Right atrium auricular region (tissue), 2 donors: ENCODE results near the gene PITX1. TPM values are rescaled to one million over a fixed set of nuclear protein-coding genes. Genes with fewer than 3 reads are reported as not detected.

Source experiments
- DNase-seq: peaks from one replicate; pipeline ENCODE4 v3.0.0-alpha.2; 2019; ENCODE audit warnings: low spot score
- H3K27ac ChIP-seq, 2 donors: fragments of 200-600 bp; sonication (generic); 1 replicate in 1 of 2; 2 replicates in 1 of 2; pipeline ENCODE4 v1.5.1; 2016 to 2019
- H3K27me3 ChIP-seq, 2 donors: fragments of 200-600 bp; sonication (generic); one replicate each; pipeline versions ENCODE4 v1.5.1 to v1.6.0; 2017 to 2019
- H3K36me3 ChIP-seq: fragments of 200-600 bp; sonication (generic); one replicate; pipeline ENCODE4 v1.5.1; 2016
- H3K4me1 ChIP-seq, 2 donors: fragments of 200-600 bp; sonication (generic); one replicate each; pipeline versions ENCODE4 v1.5.1 to v1.6.0; 2017 to 2019
- H3K4me3 ChIP-seq, 2 donors: fragments of 200-600 bp; sonication (generic); 1 replicate in 1 of 2; 2 replicates in 1 of 2; pipeline ENCODE4 v1.5.1; 2017 to 2019; ENCODE audit warnings: mild to moderate bottlenecking in 1 of 2, moderate library complexity in 1 of 2
- H3K9me3 ChIP-seq, 2 donors: fragments of 200-600 bp; sonication (generic); one replicate each; pipeline ENCODE4 v1.5.1; 2019
- CTCF ChIP-seq, 2 donors: fragments of 200-600 bp; sonication (generic); IDR thresholded peaks; one replicate each; pipeline ENCODE4 v1.5.1; 2019; ENCODE audit warnings: antibody characterized with exemption in 2 of 2
- total RNA-seq, 2 donors: library from RNA; depleted of rRNA; stranded (reverse); fragments of >200 nt; gene quantifications; one replicate each; pipeline ENCODE4 v1.1.0, GENCODE V29; 2016

Gene PITX1
- total RNA-seq, 2 donors from 2014 or later, result not detected

DNA sequence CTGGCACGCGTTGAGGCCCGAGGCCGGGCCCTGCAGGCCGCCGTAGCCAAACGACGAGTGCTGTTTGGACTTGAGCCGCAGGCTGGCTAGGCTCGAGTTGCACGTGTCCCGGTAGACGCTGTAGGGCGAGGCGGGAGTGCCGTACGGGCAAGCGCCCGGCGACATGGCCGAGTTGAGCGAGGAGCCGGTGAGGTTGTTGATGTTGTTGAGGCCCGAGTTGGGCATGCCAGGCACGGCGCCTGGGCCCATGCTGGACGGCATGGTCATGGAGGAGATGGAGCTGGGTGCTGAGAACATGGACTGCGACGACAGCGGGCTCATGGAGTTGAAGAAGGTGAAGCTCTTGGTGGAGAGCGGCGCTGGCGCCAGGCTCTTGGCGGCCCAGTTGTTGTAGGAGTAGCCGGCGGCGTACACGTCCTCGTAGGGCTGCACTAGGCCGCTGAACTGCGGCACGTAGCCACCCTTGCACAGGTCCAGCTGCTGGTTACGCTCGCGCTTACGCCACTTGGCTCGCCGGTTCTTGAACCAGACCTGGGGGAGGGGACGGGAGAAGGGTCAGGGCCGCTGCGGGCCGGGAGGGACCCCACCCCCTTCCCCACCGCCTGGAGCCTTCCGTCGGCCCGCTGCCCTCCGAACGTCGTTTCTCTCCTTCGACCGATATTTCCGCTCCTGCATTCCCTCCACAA is 5.1 kb downstream of the PITX1 start:
- Histone ChIP-seq H3K4me3 (no peak overlapping the region), H3K4me1 (peaks cover 0 to 48% of the 10 kb centered on the region in 2 donors), H3K27ac (no peak overlapping the region), H3K9me3 (no peaks in the 10 kb centered on the region), H3K27me3 (peaks cover 49 to 63% of the 10 kb centered on the region in 2 donors), H3K36me3 (no peaks in the 10 kb centered on the region)
- TF ChIP-seq CTCF (IDR thresholded peaks at IDR 0.05), result no peak
- no peak for DNase-seq

GRCh38 chr5:135027697-135028615 is 6.1 kb downstream of the PITX1 start:
- Histone ChIP-seq H3K4me1 (peaks cover 0 to 38% of the 10 kb centered on the region in 2 donors), H3K27ac (no peak overlapping the region), H3K27me3 (peaks cover 49 to 57% of the 10 kb centered on the region in 2 donors), H3K9me3 (no peaks in the 10 kb centered on the region), H3K36me3 (no peaks in the 10 kb centered on the region), H3K4me3 (no peak overlapping the region)
- no peak for TF ChIP-seq CTCF (IDR thresholded peaks at IDR 0.05)
- DNase-seq, result no peak

GRCh38 chr5:135027266-135027696 is 6.7 kb downstream of the PITX1 start:
- H3K4me3 ChIP-seq, result no peak overlapping the region
- H3K27ac ChIP-seq, result no peak overlapping the region
- DNase-seq, result no peak
- peaks cover 0 to 31% of the 10 kb centered on the region in 2 donors for H3K4me1 ChIP-seq
- TF ChIP-seq CTCF (IDR thresholded peaks at IDR 0.05), result no peak
- peaks cover 47 to 50% of the 10 kb centered on the region in 2 donors for H3K27me3 ChIP-seq
- H3K9me3 ChIP-seq, result no peaks in the 10 kb centered on the region
- H3K36me3 ChIP-seq, result no peaks in the 10 kb centered on the region

DNA sequence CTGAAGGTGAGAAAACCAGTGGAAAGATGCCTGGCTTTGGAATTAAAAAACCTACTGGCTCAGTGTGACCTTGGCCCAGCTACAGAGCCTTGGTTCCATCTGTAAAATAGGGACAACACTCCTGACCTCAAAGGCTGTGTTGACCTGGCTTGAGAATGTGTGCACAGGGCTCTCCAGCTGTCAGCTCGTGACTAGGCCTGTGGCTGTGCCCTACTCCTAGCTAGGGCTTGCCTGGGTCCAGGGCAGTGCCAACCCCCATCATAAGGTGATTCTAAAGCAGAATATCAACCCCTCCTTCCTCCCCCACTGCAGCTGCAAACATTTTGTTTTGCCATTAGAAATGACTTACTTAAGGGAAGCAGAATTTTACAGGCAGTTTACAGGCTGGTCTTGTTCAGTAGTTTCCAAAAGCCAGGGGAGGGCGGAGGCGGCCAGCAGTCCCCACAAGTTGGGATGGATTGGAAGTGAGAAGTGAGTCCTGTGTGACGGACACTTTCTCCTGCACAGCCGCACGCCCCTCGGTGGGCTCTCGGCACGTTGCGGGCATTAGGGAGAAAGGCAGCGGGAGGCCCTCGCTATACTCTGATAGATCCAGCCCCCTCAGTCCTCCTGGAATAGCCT is 7.3 kb downstream of the PITX1 start:
- Histone ChIP-seq H3K27ac (no peak overlapping the region), H3K36me3 (no peaks in the 10 kb centered on the region), H3K9me3 (no peaks in the 10 kb centered on the region), H3K27me3 (peaks cover 42 to 45% of the 10 kb centered on the region in 2 donors), H3K4me3 (no peak overlapping the region), H3K4me1 (peaks cover 0 to 30% of the 10 kb centered on the region in 2 donors)
- no peak for DNase-seq
- TF ChIP-seq CTCF (IDR thresholded peaks at IDR 0.05), result no peak

DNA sequence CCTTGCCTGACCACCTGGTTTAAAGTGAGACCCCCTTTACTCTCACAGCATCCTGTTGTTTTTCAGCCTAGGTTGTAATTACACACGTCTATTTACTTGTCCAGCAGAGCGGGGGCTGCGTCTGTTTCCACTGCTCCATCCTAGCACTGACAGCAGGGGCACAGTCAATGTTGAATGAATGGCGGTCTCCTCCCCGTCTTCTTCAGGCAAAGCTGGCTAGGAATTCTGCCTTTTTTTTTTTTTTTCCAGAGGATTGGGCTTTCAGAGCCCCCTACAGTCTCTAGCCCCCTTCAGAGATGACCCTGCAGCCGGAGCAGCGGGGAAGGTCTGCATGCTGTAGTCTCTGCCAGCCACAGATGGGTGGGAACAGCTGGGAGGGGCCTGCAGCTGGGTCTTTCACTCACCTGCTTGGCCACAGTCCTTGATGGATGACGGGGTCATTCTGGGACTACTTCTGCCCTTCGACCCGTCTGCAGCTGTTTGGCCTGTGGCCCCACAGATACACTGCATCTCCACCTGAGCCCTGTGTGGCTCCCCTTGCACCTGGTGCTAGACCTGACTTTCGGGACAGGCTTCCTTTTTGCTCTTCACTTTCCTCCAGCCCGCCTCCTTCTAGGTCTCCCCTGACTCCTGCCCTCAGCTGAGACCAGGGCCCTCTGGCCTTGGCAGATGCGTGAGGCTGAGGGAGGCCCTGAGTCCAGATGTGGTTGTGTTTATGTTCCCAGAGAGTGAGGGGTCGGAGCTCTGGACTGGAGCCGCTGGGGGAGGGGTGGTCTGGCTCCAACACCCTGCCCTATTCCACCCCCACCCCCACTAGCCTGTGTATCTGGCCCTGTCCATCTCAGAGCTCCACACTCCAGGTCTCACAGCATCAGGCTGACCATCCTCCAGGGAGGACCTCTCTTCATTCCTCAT is 8.0 kb downstream of the PITX1 start:
- H3K9me3 ChIP-seq, result no peaks in the 10 kb centered on the region
- H3K27me3 ChIP-seq, result peaks cover 35 to 38% of the 10 kb centered on the region in 2 donors
- DNase-seq, result no peak

More for the DNA sequence above, 8.0 kb downstream of the PITX1 start:
- no peak for TF ChIP-seq CTCF (IDR thresholded peaks at IDR 0.05)
- no peaks in the 10 kb centered on the region for H3K36me3 ChIP-seq
- H3K27ac ChIP-seq, result no peak overlapping the region
- peaks cover 0 to 23% of the 10 kb centered on the region in 2 donors for H3K4me1 ChIP-seq
- H3K4me3 ChIP-seq, result no peak overlapping the region
